ENCODE data around the gene LAMTOR3.

- TF ChIP-seq POLR2AphosphoS5 (IDR thresholded peaks at IDR 0.05), result no peak
- no peak for TF ChIP-seq EP300 (IDR thresholded peaks at IDR 0.05)
- no peak for TF ChIP-seq POLR2A (IDR thresholded peaks at IDR 0.05; ENCODE audit: low read depth)
- TF ChIP-seq CTCF (IDR thresholded peaks at IDR 0.05), result no peak
Measured at GRCh38 chr4:99828477-99828876, 65.8 kb downstream of the LAMTOR3 start.

Measured in esophagus muscularis mucosa (tissue), 4 donors.